Limb (tissue), 2 donors: ENCODE measurements around the gene LIMS4.
"Not testable (repeated sequence)": the region's sequence is repeated elsewhere in the genome, so short reads cannot be mapped to it uniquely, and the experiment has no call there.

Source experiments
- DNase-seq, 2 donors: peaks; one replicate each; pipeline ENCODE4 v3.0.0-alpha.2; 2016; ENCODE audit errors: extremely low spot score in 2 of 2

Gene LIMS4

DNA sequence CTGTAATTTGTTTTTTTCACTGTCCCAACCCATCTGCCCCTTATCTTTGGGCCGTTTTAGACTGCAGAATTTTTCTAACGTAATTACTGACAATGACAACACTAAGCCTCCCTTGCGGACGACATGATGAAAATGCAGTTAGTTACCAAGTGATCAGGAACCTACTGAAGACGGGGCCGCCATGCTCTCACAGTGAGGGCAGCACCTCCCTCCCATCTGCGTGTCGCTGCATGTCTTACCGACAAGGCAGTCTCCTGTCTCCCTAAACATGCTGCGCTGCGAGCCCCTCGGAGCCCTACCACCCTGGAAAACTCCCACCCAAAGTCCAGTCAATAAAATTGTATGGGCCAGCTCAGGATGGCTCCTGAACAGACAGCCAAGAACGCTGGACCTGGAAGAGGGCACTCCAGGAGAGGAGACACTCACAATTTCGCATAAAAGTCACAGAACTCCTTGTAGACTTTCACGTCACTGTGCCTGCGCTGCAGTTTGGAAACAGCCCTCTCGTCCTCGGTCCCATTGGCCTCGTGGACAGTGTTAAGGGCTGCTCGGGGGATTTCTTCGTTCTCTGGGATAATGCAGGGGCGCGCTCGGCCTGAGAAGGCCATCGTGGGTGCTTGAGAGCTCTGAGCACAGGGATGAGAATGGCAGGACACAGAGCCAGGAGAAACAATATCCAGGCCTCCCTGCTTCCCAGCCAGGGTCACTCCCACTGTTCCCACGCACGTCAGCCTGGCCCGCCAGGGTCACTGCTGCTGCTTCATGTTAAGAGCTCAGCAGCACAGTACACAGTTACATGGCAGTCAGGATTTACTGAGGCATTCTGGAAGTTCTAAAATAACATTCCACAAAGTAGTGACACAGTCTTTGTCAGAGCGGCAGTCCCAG lies at the start of gene LIMS4:
Gene LIMS4, minus strand, starts transcription at position 646 of the 888 bp plus-strand sequence. Its CDS starts 38 bp downstream, at position 608.
- DNase-seq, result not testable (repeated sequence)

- not testable (repeated sequence) for DNase-seq
These were observed 27.2 kb upstream of the LIMS4 start for GRCh38 chr2:110499755-110500377.

DNA sequence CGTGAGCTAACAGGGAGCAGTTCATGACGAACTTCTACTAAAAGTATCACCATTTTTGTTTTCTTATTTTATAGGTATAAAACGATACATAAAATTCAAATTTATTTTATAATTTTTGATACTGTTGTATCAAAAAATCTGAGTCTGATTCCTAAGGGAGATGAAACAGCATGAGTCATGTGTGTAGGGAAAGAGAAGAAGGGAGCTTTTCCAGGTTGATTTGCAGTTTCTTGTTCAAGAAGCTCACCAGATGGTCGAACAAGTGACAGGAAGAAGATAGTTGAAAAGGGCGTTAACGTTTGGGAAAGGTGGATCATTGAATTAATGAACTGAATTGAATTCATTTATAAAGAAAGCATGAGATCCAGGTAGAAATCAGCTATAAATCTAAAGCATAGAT lies 23.4 kb upstream of the LIMS4 start:
- not testable (repeated sequence) for DNase-seq

- not testable (repeated sequence) for DNase-seq
These were observed 21.9 kb upstream of the LIMS4 start for GRCh38 chr2:110494488-110494887.

- DNase-seq, result not testable (repeated sequence)
These were observed 16.4 kb upstream of the LIMS4 start for GRCh38 chr2:110488991-110489390.

DNA sequence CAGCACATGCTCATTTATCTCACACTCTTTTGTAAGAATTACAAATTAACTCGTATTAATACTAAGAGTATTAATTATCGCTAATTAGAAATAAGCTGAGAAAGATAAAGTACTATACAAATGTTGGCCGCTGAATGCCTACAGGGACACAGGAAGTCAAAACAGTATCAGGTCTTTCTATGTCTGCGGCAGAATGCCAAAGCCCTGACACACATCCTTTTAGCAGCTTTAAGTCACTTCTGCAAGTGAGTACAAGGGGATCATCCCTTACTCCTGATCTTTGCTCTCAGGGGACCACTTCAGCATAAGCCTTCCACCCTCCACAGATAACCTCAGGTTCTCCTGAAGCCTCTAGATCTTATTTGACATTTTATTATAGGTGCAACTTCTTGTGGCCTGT lies 10.1 kb upstream of the LIMS4 start:
- not testable (repeated sequence) for DNase-seq

- not testable (repeated sequence) for DNase-seq
These were observed 8.6 kb upstream of the LIMS4 start for GRCh38 chr2:110481200-110481599.

DNA sequence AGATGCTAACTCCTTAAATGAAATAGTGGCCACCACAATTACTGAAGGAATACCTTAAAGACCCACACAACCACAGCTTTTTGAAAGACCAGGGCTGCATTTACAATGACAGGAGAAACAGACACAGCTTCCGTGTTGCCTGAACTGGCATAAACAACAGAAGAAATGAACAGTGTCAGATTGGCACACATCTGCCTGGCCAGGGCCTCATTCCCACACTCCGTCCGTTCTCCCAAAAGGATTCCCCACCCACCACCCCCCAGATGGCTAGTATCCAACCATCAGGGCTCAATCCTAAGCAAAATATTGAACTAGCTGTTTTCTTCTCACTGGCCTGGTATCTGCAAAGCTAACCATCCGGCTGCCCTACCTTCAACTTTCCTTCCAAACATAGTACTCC lies 7.5 kb upstream of the LIMS4 start:
- DNase-seq, result not testable (repeated sequence)

- DNase-seq, result not testable (repeated sequence)
These were observed 4.8 kb upstream of the LIMS4 start for GRCh38 chr2:110477370-110477769.

- not testable (repeated sequence) for DNase-seq
These were observed 4.3 kb upstream of the LIMS4 start for GRCh38 chr2:110476952-110477351.

DNA sequence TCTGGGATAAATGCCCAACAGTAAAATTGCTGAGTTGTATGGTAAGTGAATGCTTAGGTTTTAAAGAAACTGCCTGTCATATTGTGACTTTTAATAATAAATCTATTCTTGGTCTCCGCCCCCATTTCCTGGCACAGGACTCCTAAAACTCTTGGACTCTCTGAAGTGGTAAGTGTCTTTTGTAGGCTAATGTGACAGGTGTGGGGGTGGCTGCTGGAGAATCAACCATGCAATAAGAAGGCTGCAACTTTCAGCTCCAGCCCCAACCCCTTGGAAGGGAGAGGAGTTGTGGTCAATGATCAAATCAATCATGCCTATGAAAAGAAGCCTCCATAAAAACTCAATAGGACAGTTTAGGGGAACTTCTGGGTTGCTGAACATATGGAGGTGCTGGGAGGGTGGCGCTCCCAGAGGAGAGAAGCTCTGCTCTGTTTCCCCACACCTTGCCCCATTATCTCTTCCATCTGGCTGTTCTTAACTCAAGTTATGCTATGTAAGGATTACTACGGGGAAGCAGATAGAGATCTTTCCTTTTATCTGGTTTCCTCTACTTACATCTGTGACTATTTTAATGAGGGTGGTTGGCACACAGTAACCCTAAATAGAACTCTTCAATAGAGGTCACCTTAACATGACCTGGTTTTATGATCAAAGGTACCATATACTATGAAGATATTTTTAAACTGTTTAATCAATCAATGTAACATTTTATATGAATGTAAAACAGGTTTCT lies 3.2 kb upstream of the LIMS4 start:
- not testable (repeated sequence) for DNase-seq

DNA sequence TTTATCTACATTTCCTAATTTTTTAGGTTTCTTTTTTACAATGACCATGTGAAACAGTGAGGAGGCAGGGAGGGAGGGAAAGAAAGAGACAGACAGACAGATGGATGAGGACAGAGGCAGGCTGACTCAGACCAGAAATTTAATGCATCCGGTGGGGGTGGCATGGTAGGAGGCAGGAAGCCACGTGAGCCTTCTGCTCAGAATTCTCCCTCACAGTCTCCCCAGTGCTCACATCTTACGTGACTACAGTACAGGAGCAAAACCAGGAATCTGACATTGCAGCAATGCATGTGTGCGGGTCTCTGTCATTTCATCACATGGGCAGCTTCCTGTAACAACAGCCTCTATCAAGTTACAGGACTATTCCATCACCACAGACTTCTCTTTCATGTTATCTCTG lies 2.3 kb upstream of the LIMS4 start:
- DNase-seq, result not testable (repeated sequence)

DNA sequence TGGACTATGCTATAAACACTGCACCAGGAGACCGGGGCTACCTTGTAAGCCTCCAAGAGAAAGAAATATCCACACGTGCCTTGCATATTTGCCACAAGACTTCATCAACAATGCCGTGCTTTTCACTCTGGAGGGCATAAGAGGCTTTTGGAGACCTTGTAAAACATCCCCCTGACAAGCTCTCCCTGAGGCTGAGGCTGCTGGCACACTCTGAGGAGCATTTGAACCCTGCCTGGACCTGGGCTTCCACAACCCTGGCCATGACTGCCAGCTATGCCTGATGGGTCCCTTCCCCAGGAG lies 393 bp upstream of the LIMS4 start:
- DNase-seq, result not testable (repeated sequence)

GRCh38 chr2:110468921-110469320 lies 3.7 kb downstream of the LIMS4 start:
- DNase-seq, result not testable (repeated sequence)

- not testable (repeated sequence) for DNase-seq
These were observed 7.3 kb downstream of the LIMS4 start for GRCh38 chr2:110465312-110465711.

GRCh38 chr2:110462458-110462857 lies 10.2 kb downstream of the LIMS4 start:
- DNase-seq, result not testable (repeated sequence)

DNA sequence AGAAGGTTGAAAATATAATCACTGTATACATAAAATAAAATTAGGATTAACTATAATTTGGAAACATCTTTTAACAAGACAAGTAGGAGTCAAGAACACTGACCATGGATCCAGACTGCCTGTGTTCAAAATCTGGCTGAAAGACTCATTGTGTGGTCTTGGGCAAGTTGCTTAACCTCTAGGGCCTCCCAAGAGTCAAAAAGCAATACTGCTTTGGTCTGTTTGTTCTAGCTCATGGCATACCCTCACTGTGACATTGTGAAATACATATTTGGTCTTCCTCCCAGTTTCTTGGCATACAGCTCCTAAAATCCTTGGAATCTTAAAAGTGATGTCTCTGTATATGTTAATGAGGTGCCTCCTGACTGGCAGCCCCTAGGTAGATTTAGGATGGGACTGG lies 12.3 kb downstream of the LIMS4 start:
- DNase-seq, result not testable (repeated sequence)

DNA sequence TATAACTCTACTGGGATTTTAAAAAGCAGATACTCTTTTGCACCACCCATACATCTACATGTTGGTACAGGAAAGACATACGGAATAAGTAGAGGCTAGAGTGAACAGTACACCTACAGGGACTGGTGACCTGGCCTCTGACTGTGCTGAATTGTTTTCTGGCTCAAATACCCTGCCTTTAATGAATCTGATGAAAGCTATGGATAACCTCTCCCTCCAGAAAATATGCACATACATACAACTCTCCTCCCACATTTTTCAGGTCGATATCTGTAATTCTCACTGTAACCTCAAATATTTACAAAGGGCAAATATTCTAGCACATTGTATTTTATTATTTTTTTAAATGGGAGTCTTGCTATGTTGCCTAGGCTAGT lies 15.4 kb downstream of the LIMS4 start:
- DNase-seq, result not testable (repeated sequence)

DNA sequence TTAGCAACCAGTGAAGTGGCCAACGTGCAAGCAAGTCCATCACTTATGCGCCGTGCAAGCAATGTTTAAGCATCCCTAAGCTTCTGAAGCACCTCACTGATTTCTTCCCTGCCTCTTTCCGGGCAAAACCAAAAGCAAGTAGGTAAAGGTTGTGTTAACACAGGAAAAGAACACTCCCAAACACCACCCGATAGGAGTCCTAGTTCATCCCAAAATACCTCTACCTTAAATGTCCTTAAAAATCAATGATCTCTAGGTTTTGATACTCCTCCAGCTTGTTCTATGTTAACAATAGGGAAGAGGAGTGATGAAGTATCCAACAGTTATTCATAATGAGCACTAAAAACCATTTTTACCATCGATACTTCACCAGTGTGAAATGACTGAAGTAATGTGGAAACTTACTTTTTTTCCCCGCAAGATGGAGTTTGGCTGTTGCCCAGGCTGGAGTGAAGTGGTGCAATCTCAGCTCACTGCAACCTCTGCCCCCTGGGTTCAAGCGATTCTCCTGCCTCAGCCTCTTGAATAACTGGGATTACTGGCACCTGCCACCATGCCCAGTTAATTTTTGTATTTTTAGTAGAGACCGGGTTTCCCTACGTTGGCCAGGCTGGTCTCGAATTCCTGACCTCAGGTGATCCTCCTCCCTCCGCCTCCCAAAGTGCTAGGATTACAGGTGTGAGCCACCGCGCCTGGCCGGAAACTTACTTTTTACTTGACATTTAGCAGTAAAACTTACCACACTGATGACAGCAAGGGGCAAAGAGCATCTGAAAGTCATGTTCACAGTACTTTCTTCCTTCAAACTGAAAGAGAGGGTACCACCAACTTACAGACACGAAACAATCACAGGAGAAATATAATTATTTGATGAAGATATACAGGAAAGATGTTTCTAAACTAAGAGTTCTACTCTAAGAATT lies 16.1 kb downstream of the LIMS4 start:
- DNase-seq, result not testable (repeated sequence)

- not testable (repeated sequence) for DNase-seq
These were observed 17.4 kb downstream of the LIMS4 start for GRCh38 chr2:110455080-110455670.

- DNase-seq, result not testable (repeated sequence)
These were observed 21.7 kb downstream of the LIMS4 start for GRCh38 chr2:110450951-110451350.
